NCI-H510A (cell line): ENCODE data around the gene TDRD10.

Experiments used
- DNase-seq: peaks from one replicate; lab custom pipeline; 2025; lab: John Stamatoyannopoulos, UW

The TDRD10 gene

GRCh38 chr1:154578058-154578418 lies 76.0 kb downstream of the TDRD10 start:
- DNase-seq = no peak

DNA sequence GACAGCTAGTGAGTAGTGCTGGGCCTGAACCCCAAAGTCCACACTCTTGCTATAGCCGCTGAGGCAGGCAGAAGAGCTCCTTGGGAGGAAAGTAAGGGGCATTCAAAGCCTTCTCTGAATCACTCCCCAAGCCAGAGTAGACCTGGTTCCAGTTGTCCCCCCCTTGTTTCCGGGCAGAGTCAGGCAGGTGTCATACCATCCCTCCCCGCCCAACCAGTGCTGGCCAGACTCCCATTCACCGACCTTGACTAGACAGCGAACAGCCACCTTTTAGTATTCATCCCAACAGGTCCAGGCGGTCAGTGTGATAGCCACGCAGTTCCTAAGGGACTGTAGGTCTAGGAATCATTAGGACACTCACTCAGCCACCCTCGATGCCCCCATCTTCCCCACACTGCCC lies 77.4 kb downstream of the TDRD10 start:
- DNase-seq = no peak

DNA sequence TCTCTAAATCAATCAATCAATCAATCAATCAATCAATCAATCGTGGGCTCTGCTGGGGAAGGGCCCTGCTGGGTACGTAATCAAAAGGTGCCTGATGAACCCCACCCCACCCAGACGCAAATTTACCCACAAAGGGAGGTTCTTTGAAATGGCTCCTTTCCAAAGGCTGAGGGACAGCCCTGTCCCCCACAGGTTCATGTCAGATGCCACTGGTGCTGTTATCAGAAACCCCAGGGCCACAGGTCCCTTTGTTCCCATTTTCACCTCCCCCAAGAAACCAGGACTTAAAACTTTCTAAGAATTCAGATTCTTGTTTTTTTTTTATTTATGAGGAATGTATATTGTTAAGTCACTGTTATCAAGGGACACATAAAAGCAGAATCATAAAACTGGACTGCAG lies 79.7 kb downstream of the TDRD10 start:
- no peak for DNase-seq

GRCh38 chr1:154582885-154583284 lies 80.9 kb downstream of the TDRD10 start:
- DNase-seq = no peak

DNA sequence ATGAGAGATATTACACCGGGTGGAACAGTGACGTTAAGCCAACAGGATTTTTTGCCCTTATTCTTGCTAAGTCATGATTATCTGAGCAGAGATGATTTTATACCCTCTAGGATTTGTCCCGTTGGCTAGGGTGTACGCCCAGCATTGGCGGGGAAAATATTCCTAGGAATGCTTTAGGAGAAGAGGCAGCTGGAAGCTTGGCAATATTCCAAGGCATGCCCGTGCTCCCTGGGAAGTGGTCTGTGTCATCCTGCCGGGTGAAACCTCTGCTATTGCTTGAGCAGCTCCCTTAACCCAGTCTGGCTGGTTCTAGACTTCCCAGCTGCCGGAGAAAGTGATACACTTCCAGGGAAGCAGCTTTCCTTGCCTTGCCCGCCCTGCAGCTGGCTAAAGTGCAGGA lies 81.8 kb downstream of the TDRD10 start:
- no peak for DNase-seq

DNA sequence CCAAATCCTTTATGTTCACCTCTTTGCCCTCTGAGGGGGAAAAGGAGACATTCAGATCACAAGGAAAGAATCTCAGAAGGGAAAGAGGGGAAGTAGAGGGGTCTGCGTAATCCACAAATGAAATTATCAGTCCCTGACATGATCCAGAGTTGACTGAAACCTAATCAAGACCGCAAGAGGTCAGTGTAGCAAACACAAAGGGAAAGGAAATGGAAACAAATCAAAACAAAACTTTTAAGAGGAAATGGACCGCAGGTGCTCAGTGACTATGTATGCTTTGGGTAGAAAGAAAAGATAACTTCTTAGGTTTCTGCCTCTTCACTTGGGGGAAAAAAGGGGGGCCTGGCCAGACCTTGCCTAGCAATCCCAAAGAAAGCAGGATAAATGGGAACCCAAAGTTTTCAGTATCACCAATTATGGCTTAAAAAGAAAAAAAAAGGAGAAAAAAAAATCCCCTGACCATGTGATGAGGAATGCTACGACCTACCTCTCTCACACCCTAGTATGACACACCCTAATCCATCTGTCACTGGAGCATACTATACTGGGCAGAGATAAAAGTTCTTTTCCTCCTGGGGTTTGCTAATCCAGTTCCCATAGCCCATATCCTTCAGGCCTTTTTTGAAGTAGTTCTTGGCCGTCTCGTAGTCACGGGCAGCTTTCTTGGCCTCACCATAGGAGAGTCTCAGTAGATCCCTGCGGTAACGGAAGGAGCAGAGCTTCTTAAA lies 82.4 kb downstream of the TDRD10 start:
- no peak for DNase-seq

DNA sequence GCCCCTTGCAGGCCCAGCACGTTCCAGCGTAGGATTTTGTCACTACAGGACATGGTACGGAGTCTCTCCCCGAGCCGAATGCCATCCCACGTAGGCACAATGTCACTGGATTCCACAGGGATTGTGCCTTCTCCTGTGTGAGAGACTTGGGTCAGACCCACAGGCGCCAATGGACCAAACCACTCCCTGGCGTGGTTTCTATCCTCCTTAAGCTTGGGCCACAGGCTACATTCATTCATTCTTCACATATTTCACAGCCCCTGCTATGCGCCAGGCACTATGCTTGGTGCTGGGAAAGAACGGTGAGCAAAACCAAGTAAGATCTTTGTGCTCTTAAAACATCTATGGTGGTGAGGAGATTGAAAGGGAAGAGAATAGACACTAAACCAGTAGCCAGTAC lies 84.2 kb downstream of the TDRD10 start:
- no peak for DNase-seq

DNA sequence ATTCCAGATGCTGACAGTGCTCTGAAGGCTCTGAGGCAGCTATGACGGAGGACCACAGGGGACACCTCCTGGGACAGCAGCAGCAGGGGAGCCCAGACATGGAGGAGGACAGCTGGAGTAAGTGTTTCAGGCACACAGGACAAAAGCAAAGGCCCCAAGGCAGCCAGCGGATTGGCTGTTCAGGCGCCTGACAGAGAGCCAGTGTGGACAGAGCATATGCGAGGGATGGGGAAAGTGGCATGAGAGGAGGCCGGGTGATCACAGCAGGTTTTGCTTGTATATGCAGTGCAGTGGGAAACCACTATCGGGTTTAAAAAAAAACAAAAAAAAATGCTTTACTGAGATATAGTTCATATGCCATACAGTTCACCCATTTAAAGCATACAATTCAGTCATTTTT lies 84.6 kb downstream of the TDRD10 start:
- DNase-seq = no peak

GRCh38 chr1:154589780-154590179 lies 87.8 kb downstream of the TDRD10 start:
- DNase-seq = no peak

DNA sequence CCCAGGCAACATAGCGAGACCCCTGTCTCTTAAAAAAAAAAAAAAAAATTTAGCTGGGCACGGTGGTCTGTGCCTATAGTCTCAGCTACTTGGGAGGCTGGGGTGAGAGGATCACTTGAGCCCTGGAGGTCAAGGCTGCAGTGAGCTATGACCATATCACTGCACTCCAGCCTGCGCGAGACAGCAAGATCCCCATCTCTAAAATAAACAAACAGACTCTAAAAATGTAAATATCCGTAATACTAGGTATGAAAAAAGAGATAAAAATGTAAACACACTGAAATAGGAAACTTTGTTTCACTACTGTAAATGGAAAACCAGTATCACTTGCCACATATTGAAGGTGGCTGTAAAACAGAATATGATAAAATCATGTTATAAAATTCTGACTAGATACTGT lies 88.7 kb downstream of the TDRD10 start:
- no peak for DNase-seq

- DNase-seq = no peak
Observed at GRCh38 chr1:154591206-154591605, 89.2 kb downstream of the TDRD10 start.

DNA sequence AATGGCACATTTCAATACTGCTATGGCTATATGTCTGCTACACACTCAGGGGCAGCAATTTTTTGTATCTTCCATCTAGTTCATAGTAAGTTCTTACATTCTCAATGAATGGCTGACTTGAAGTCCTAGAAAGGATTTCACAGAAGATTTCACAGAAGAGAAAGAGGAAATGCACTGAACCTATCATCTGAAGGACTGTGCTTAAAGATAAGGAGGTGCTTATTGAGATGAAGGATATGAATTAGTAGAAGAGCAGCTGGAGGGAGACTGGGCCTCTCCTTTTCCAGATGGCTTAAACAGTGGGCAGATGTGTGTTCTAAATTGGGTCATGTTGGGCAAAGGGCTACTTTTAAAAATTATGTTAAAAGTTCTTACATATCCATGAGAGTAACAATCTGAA lies 91.4 kb downstream of the TDRD10 start:
- DNase-seq = no peak

GRCh38 chr1:154594811-154595210 lies 92.8 kb downstream of the TDRD10 start:
- DNase-seq = no peak

GRCh38 chr1:154595621-154596020 lies 93.6 kb downstream of the TDRD10 start:
- no peak for DNase-seq
